K562 (cell line): ENCODE data around the gene RAI14. TPM values are rescaled to one million over a fixed set of nuclear protein-coding genes. Genes with fewer than 3 reads are reported as not detected.

Source experiments
- ATAC-seq: fragments of 200-7000 bp; cut with Tn5 transposase; 3 replicates; pipeline ENCODE4 v1.9.1; 2020; ENCODE audit warnings: moderate library complexity
- BruUV-seq: library from RNA; stranded (reverse); fragments of 400-500 nt; replicated peaks from 2 replicates; lab custom pipeline; 2021; lab: Mats Ljungman, UMichigan
- CTCF ChIA-PET: fragments of 300-600 bp; formaldehyde crosslinking; extraction: SDS; loops from one replicate; lab custom pipeline; 2021; ENCODE audit warnings: low intra/inter-chr PET ratio; lab: Yijun Ruan, JAX
- POLR2A ChIA-PET: fragments of 300-600, 350-650 bp; sonication (Branson Sonifier 250); formaldehyde crosslinking; extraction: SDS; loops from one replicate; lab custom pipeline; 2021; ENCODE audit warnings: antibody characterized with exemption, inconsistent platforms; lab: Yijun Ruan, JAX
- DNase-seq, 4 experiments: peaks; one replicate each; pipeline versions ENCODE4 v3.0.0 to v3.0.0-alpha.2; 2011 to 2018; ENCODE audit warnings: low spot score in 3 of 4, mixed read lengths in 3 of 4; ENCODE audit errors: extremely low read depth in 1 of 4
- FAIRE-seq: peaks from 2 replicates; lab custom pipeline; 2011; peaks lifted over from hg19 to GRCh38; lab: Jason Lieb, UNC
- H2AFZ ChIP-seq: 2 replicates; pipeline ENCODE4 v1.6.0; 2011; ENCODE audit warnings: low read depth, low read length, control low read depth, inconsistent platforms
- H3K27ac ChIP-seq: fragments of 200-600 bp; 3 replicates; pipeline ENCODE4 v1.8.0; 2011; ENCODE audit warnings: low read depth, mild to moderate bottlenecking, control low read depth, inconsistent platforms, low read length, moderate library complexity, mixed read lengths; ENCODE audit errors: extremely low read depth
- H3K27me3 ChIP-seq, 2 experiments: fragments of 300-600 bp in 1 of 2; 2 replicates in 1 of 2; 3 replicates in 1 of 2; pipeline versions ENCODE4 v1.6.0 to v1.8.0; 2011; ENCODE audit warnings: inconsistent platforms in 2 of 2, low read length in 2 of 2, mild to moderate bottlenecking in 1 of 2, mixed read lengths in 1 of 2, moderate library complexity in 1 of 2; ENCODE audit not compliant: control insufficient read depth in 2 of 2, insufficient read depth in 2 of 2
- H3K36me3 ChIP-seq: fragments of 300-600 bp; 3 replicates; pipeline ENCODE4 v1.8.0; 2011; ENCODE audit warnings: mild to moderate bottlenecking, low read length, inconsistent platforms; ENCODE audit not compliant: control insufficient read depth, insufficient read depth
- H3K4me1 ChIP-seq, 2 experiments: fragments of 200-600 bp in 1 of 2; replicated peaks in 1 of 2; 2 replicates in 1 of 2; 3 replicates in 1 of 2; pipeline versions ENCODE4 v1.5.1 to v1.8.0; 2011; ENCODE audit warnings: inconsistent platforms in 2 of 2, low read length in 2 of 2, mild to moderate bottlenecking in 1 of 2, mixed read lengths in 1 of 2, moderate library complexity in 1 of 2; ENCODE audit not compliant: control insufficient read depth in 2 of 2, insufficient read depth in 2 of 2
- H3K4me2 ChIP-seq: 2 replicates; pipeline ENCODE4 v1.6.1; 2011; ENCODE audit warnings: low read length, control low read depth, inconsistent platforms, mixed read lengths; ENCODE audit not compliant: insufficient read depth
- H3K4me3 ChIP-seq: fragments of 200-600 bp; sonication (generic), shearing (Covaris generic); 2 replicates; pipeline ENCODE4 v1.5.1; 2016; ENCODE audit warnings: control low read depth, inconsistent platforms
- H3K79me2 ChIP-seq: fragments of 200-600 bp; 3 replicates; pipeline ENCODE4 v1.8.0; 2011; ENCODE audit warnings: low read length, inconsistent platforms; ENCODE audit not compliant: control insufficient read depth, insufficient read depth
- H3K9ac ChIP-seq, 2 experiments: 2 replicates each; pipeline versions ENCODE4 v1.6.0 to v1.6.1; 2011; ENCODE audit warnings: low read depth in 2 of 2, low read length in 2 of 2, control low read depth in 1 of 2, inconsistent platforms in 1 of 2, mild to moderate bottlenecking in 1 of 2, mixed read lengths in 1 of 2; ENCODE audit not compliant: insufficient read depth in 1 of 2
- H3K9me1 ChIP-seq: one replicate; pipeline ENCODE4 v1.6.0; 2011; ENCODE audit warnings: inconsistent platforms, mild to moderate bottlenecking, low read length, moderate library complexity; ENCODE audit not compliant: control insufficient read depth, insufficient read depth
- H3K9me3 ChIP-seq: replicated peaks from 2 replicates; pipeline ENCODE4 v1.5.1; 2011; ENCODE audit warnings: low read depth, low read length, inconsistent platforms; ENCODE audit not compliant: control insufficient read depth, insufficient read depth
- H4K20me1 ChIP-seq: replicated peaks from 2 replicates; pipeline ENCODE4 v1.6.1; 2011; ENCODE audit warnings: low read length, inconsistent platforms, mixed read lengths; ENCODE audit not compliant: control insufficient read depth, insufficient read depth
- ATF2 ChIP-seq: sonication (generic); formaldehyde crosslinking; IDR thresholded peaks from 2 replicates; pipeline ENCODE4 v1.8.1; 2022; ENCODE audit warnings: missing genetic modification reagents
- CREBBP ChIP-seq: IDR thresholded peaks from one replicate; pipeline ENCODE4 v1.6.1; 2012; ENCODE audit warnings: low read depth, mild to moderate bottlenecking, control low read depth, inconsistent platforms, low read length
- CSDE1 ChIP-seq, 2 experiments: fragments of 450-650 bp; IDR thresholded peaks; 2 replicates each; pipeline ENCODE4 v1.6.1; 2016; ENCODE audit warnings: mild to moderate bottlenecking in 1 of 2
- HLTF ChIP-seq: fragments of 450-650 bp; IDR thresholded peaks from 2 replicates; pipeline ENCODE4 v1.6.1; 2016
- MIER1 ChIP-seq: fragments of 450-650 bp; IDR thresholded peaks from 2 replicates; pipeline ENCODE4 v1.6.1; 2016; ENCODE audit warnings: antibody characterized with exemption, mild to moderate bottlenecking, low read depth
- RREB1 ChIP-seq: fragments of 250-450 bp; sonication (Bioruptor Pico); IDR thresholded peaks from 2 replicates; pipeline ENCODE4 v1.4.0; 2020
- ZKSCAN8 ChIP-seq: fragments of 200-800 bp; sonication (Bioruptor generic); IDR thresholded peaks from 2 replicates; pipeline ENCODE4 v1.6.1; 2016; ENCODE audit warnings: missing genetic modification characterization, missing compliant biosample characterization
- WGBS: fragments of 100-300 bp; shearing (Covaris generic); methylation state at CpG from one replicate; pipeline ENCODE4 v1.1.6; 2016; ENCODE audit warnings: low coverage, mixed read lengths; ENCODE audit not compliant: insufficient coverage; ENCODE audit errors: missing lambda C conversion rate; 5-methylcytosine and 5-hydroxymethylcytosine counted together
- in situ Hi-C: fragments of 300-500 bp; cut with MboI; formaldehyde crosslinking; loops from 4 replicates; pipeline ENCODE4 v1.15.0; 2018; ENCODE audit warnings: inconsistent platforms, mixed read lengths
- intact Hi-C: fragments of 100-400 bp; cut with micrococcal nuclease; formaldehyde crosslinking; loops from 2 replicates; pipeline ENCODE4 v1.14.2; 2022
- polyA plus RNA-seq, 8 experiments: library from polyadenylated mRNA; depleted of rRNA in 4 of 8; stranded (reverse) in 5 of 8; unstranded in 3 of 8; fragments of >200 nt; fragmentation: Nextera tagmentation in 2 of 8; fragmentation: Illumina TruSeq in 1 of 8; extraction: Ambion mirVana in 2 of 8; extraction: Trizol in 1 of 8; gene quantifications; 2 replicates each; pipeline versions ENCODE4 v1.2.1 to v1.2.3, GENCODE V29; 2011 to 2014; ENCODE audit warnings: inconsistent platforms in 1 of 8, missing spikeins in 1 of 8
- total RNA-seq, 7 experiments: library from RNA; depleted of rRNA in 6 of 7; stranded (reverse); fragments of >200 nt in 6 of 7; fragmentation: Illumina TruSeq in 2 of 7; extraction: Trizol in 2 of 7; gene quantifications; 2 replicates each; pipeline versions ENCODE4 v1.2.1 to v1.2.3, GENCODE V29; 2011 to 2021; ENCODE audit warnings: low replicate concordance in 1 of 7

The RAI14 gene
- total and polyA plus RNA-seq, 9 of the 15 experiments (the other 6 are each of a cell fraction or from before 2014, with no cell fraction given): 11.3 to 82.5 (median 34.8) TPM

- TF ChIP-seq CSDE1 (IDR thresholded peaks at IDR 0.05) (no peak), ATF2 (CRISPR knock-in tag) (no peak), MIER1 (no peak), RREB1 (CRISPR knock-in tag) (no peak), CREBBP (peak; percentile 66), HLTF (no peak), ZKSCAN8 (no peak)
- no peaks in the 10 kb centered on the region for H3K79me2 ChIP-seq
- ChIA-PET POLR2A (interaction anchor here (1.0 to 1.3 kb wide), 2 partner anchors 9 to 29 kb away, joined by 3 to 6 read pairs; no protein-coding TSS in a partner anchor), CTCF (no interaction called here)
- FAIRE-seq (no peak), DNase-seq (no peak), ATAC-seq (no peak)
- no peak overlapping the region for H3K9ac ChIP-seq
- H3K4me1 ChIP-seq: peaks cover 0 to 4% of the 10 kb centered on the region in 2 experiments; a peak in 1 of 5 replicates
- H3K4me3 ChIP-seq: no peak overlapping the region
- no peak overlapping the region for H3K27ac ChIP-seq
- H3K9me1 ChIP-seq: no peaks in the 10 kb centered on the region
- H3K4me2 ChIP-seq: no peak overlapping the region
- BruUV-seq: no TSS peak
- in situ Hi-C loops: no loop called here
- intact Hi-C loops: no loop called here
- H4K20me1 ChIP-seq: no peaks in the 10 kb centered on the region
- no peak overlapping the region for H2AFZ ChIP-seq
- H3K36me3 ChIP-seq: no peaks in the 10 kb centered on the region
- WGBS: 9% methylated on average over 1 of the region's 1 CpG
- no peaks in the 10 kb centered on the region for H3K9me3 ChIP-seq
- no peaks in the 10 kb centered on the region for H3K27me3 ChIP-seq
Measured at GRCh38 chr5:34616651-34617050, 39.5 kb upstream of the RAI14 start.
